Measurements from ENCODE around the gene LMTK3.

Gene LMTK3

GRCh38 chr19:48511800-48512503 is at the start of gene LMTK3:
LMTK3 (minus strand) TSS chr19:48511835; CDS start chr19:48511576, 259 bp downstream.
- DNase-seq = no peak

GRCh38 chr19:48561412-48561811 is 49.8 kb upstream of the LMTK3 start:
- DNase-seq = no peak

GRCh38 chr19:48560095-48560530 is 48.5 kb upstream of the LMTK3 start:
- DNase-seq = no peak

- no peak for DNase-seq
These were observed 46.5 kb upstream of the LMTK3 start for GRCh38 chr19:48558018-48558684.

GRCh38 chr19:48556825-48557224 is 45.2 kb upstream of the LMTK3 start:
- DNase-seq = no peak

- no peak for DNase-seq
These were observed 44.5 kb upstream of the LMTK3 start for GRCh38 chr19:48556163-48556562.

GRCh38 chr19:48554385-48555091 is 42.9 kb upstream of the LMTK3 start:
- no peak for DNase-seq

- no peak for DNase-seq
These were observed 42.2 kb upstream of the LMTK3 start for GRCh38 chr19:48553676-48554384.

GRCh38 chr19:48552406-48553322 is 41.0 kb upstream of the LMTK3 start:
- DNase-seq = no peak

GRCh38 chr19:48551437-48552302 is 40.0 kb upstream of the LMTK3 start, which contains the start of gene SULT2B1:
SULT2B1 (plus strand) TSS chr19:48552172; CDS start chr19:48552253, 81 bp downstream.
- DNase-seq = no peak

- no peak for DNase-seq
These were observed 37.7 kb upstream of the LMTK3 start for GRCh38 chr19:48549380-48549779.

GRCh38 chr19:48548253-48548911 is 36.7 kb upstream of the LMTK3 start:
- DNase-seq = no peak

GRCh38 chr19:48547722-48548121 is 36.1 kb upstream of the LMTK3 start:
- DNase-seq = no peak

GRCh38 chr19:48544856-48545750 is 33.5 kb upstream of the LMTK3 start:
- no peak for DNase-seq

GRCh38 chr19:48543121-48543710 is 31.6 kb upstream of the LMTK3 start:
- no peak for DNase-seq

GRCh38 chr19:48541813-48542212 is 30.2 kb upstream of the LMTK3 start:
- no peak for DNase-seq

GRCh38 chr19:48540110-48540509 is 28.5 kb upstream of the LMTK3 start:
- no peak for DNase-seq

GRCh38 chr19:48539503-48540096 is 28.0 kb upstream of the LMTK3 start:
- no peak for DNase-seq

Measured in right forelimb (tissue), 1 donor.